ENCODE data around the gene ATAD1. TPM values are rescaled to one million over a fixed set of nuclear protein-coding genes. Genes with fewer than 3 reads are reported as not detected.
"Not testable (repeated sequence)": the region's sequence is repeated elsewhere in the genome, so short reads cannot be mapped to it uniquely, and the experiment has no call there.

ATAD1 gene
- total and polyA plus RNA-seq, 3 donors from 2014 or later = 68.5 to 162 (median 107) TPM

- H3K36me3 ChIP-seq (ENCODE audit: low read depth, missing control alignments) = no peaks in the 10 kb centered on the region
- intact Hi-C loops (cut with DNase I; ENCODE audit: low total_unique reads) = no loop called here
- H3K4me1 ChIP-seq = no peaks in the 10 kb centered on the region
- TF ChIP-seq CTCF (IDR thresholded peaks at IDR 0.05) (no peak), POLR2A (IDR thresholded peaks at IDR 0.05) (no peak)
- no peak overlapping the region for H3K27ac ChIP-seq
- DNase-seq = no peak
- no peaks in the 10 kb centered on the region for H3K9me3 ChIP-seq
- H3K27me3 ChIP-seq = no peaks in the 10 kb centered on the region
- no peak overlapping the region for H3K4me3 ChIP-seq
- 68 to 92% methylated on average over 2 of the region's 2 CpGs for WGBS, 2 donors
These were observed 13.0 kb downstream of the ATAD1 start for GRCh38 chr10:87804939-87805569.

- Histone ChIP-seq H3K36me3 (ENCODE audit: low read depth, missing control alignments) (no peaks in the 10 kb centered on the region), H3K4me3 (no peak overlapping the region), H3K9me3 (no peaks in the 10 kb centered on the region), H3K4me1 (no peaks in the 10 kb centered on the region), H3K27ac (no peak overlapping the region), H3K27me3 (no peaks in the 10 kb centered on the region)
- intact Hi-C loops (cut with DNase I; ENCODE audit: low total_unique reads) = no loop called here
- TF ChIP-seq CTCF (IDR thresholded peaks at IDR 0.05) (no peak), POLR2A (IDR thresholded peaks at IDR 0.05) (no peak)
- no peak for DNase-seq
These were observed 14.2 kb downstream of the ATAD1 start for GRCh38 chr10:87803831-87804230.

GRCh38 chr10:87803328-87803727 is 14.7 kb downstream of the ATAD1 start:
- Histone ChIP-seq H3K4me1 (no peaks in the 10 kb centered on the region), H3K36me3 (ENCODE audit: low read depth, missing control alignments) (no peaks in the 10 kb centered on the region), H3K9me3 (no peaks in the 10 kb centered on the region), H3K27ac (no peak overlapping the region), H3K4me3 (no peak overlapping the region), H3K27me3 (no peaks in the 10 kb centered on the region)
- intact Hi-C loops (cut with DNase I; ENCODE audit: low total_unique reads) = no loop called here
- WGBS, 2 donors = 93 to 96% methylated on average over 4 of the region's 4 CpGs
- no peak for DNase-seq
- TF ChIP-seq POLR2A (IDR thresholded peaks at IDR 0.05) (no peak), CTCF (IDR thresholded peaks at IDR 0.05) (no peak)

GRCh38 chr10:87801813-87802435 is 16.1 kb downstream of the ATAD1 start:
- H3K27ac ChIP-seq; H3K27me3 ChIP-seq; H3K9me3 ChIP-seq; intact Hi-C loops (cut with DNase I; ENCODE audit: low total_unique reads); H3K4me1 ChIP-seq; H3K4me3 ChIP-seq; H3K36me3 ChIP-seq (ENCODE audit: low read depth, missing control alignments); DNase-seq: not testable (repeated sequence)
- 94% methylated on average over 1 of the region's 1 CpG for WGBS, 2 donors

- no peaks in the 10 kb centered on the region for H3K27me3 ChIP-seq
- H3K4me1 ChIP-seq = no peaks in the 10 kb centered on the region
- no peaks in the 10 kb centered on the region for H3K9me3 ChIP-seq
- no peak overlapping the region for H3K27ac ChIP-seq
- no peak for DNase-seq
- WGBS, 2 donors = 89 to 98% methylated on average over 1 of the region's 1 CpG
- no peak overlapping the region for H3K4me3 ChIP-seq
- no peaks in the 10 kb centered on the region for H3K36me3 ChIP-seq (ENCODE audit: low read depth, missing control alignments)
- TF ChIP-seq CTCF (IDR thresholded peaks at IDR 0.05) (no peak), POLR2A (IDR thresholded peaks at IDR 0.05) (no peak)
- intact Hi-C loops (cut with DNase I; ENCODE audit: low total_unique reads) = no loop called here
These were observed 18.2 kb downstream of the ATAD1 start for GRCh38 chr10:87799860-87800259.

All from testis (tissue), 3 donors.